Right lobe of liver (tissue), 4 donors: ENCODE data around the gene OSBPL9.

Source experiments
- POLR2A ChIP-seq: fragments of 450-650 bp; IDR thresholded peaks from one replicate; pipeline ENCODE4 v1.6.1; 2017; ENCODE audit warnings: antibody characterized with exemption, mild to moderate bottlenecking
- TF ChIP-seq, protein P1 (sequence below), 4 donors: fragments of 200-600 bp in 3 of 4; fragments of 450-650 bp in 1 of 4; IDR thresholded peaks; one replicate each; pipeline versions ENCODE4 v1.5.1 to v1.8.0; 2016 to 2022; ENCODE audit warnings: antibody characterized with exemption in 4 of 4, mild to moderate bottlenecking in 2 of 4
- donor health status: DM: no; HTN: no; CAD: no.
- donor health status: DM: no; HTN: no; CAD: no.
- donor health status: DM: no; HTN: yes; CAD: no.

DNA sequence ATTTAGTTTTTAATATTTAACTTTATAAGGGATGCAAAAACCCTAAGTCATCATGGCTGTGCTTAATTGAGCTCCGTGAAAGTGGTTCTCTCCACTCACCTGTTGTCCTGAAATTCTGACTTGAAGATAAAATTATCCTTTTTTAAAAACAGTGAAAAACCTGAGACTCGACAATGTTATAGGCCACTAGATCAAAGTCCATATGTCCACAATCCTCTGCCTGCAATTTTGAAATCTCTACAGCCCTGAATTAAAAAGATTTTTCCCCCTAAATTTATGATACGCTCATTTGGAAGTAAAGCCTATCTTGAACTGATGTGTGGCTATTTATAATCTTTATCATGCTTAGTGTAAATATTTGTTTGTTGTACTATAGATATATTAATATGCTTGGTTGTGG lies 18.7 kb downstream of the OSBPL9 start:
- TF ChIP-seq, protein P1, sequence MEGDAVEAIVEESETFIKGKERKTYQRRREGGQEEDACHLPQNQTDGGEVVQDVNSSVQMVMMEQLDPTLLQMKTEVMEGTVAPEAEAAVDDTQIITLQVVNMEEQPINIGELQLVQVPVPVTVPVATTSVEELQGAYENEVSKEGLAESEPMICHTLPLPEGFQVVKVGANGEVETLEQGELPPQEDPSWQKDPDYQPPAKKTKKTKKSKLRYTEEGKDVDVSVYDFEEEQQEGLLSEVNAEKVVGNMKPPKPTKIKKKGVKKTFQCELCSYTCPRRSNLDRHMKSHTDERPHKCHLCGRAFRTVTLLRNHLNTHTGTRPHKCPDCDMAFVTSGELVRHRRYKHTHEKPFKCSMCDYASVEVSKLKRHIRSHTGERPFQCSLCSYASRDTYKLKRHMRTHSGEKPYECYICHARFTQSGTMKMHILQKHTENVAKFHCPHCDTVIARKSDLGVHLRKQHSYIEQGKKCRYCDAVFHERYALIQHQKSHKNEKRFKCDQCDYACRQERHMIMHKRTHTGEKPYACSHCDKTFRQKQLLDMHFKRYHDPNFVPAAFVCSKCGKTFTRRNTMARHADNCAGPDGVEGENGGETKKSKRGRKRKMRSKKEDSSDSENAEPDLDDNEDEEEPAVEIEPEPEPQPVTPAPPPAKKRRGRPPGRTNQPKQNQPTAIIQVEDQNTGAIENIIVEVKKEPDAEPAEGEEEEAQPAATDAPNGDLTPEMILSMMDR (IDR thresholded peaks at IDR 0.05): no peak
- no peak for TF ChIP-seq POLR2A
